Activated CD4-positive, alpha-beta T cell treated with anti-CD3 and anti-CD28 coated beads, Interleukin-2, amount 50 U/mL, for 4 hours (primary cell): ENCODE results near the gene TTL.
A peak's percentile ranks its signal among the peaks of the same experiment; 100 is the strongest.
"Not testable (repeated sequence)": the region's sequence is repeated elsewhere in the genome, so short reads cannot be mapped to it uniquely, and the experiment has no call there.

Experiments used
- DNase-seq, 2 experiments: peaks; one replicate each; pipeline ENCODE4 v3.0.0-alpha.2; 2020

TTL gene

DNA sequence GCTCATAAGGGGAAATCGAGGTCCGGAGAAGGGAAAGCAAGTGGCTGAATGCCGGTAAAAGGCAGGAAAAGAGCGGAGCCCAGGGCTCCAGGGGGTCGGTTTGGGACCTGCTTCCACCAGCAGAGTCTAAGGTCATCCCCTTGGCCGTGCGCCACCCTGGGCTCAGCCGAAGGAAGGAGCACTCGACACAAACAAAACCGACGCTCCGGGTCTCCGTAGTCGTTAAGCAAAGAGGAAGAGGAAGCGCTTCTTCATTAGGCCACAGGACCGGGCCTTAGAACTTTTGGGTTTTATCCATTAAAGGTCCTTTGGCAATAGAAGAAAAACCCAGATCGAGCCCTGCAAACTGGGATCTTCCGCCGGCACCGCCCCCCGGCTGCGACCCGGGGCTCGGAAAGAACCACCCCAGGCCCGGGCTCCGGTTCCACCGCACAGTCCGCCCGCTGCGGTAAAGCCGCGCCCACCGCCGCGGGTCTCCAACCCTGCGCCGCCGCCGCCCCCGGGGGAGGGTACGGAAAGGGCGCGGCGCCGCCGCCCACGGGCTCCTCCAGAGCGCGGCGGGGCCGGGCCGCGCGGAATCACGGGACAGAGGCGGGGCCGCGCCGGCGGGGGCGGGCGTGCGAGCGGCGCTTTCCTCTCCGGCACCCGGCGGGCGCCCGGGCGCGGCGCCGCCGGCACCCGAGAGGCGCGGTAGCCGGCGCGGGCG is at the start of gene TTL:
TTL (plus strand) TSS at position 629 of the 706 bp plus-strand sequence. CDS start 189 bp downstream, outside the sequence.
- DNase-seq: peak; percentile 72 to 74

DNA sequence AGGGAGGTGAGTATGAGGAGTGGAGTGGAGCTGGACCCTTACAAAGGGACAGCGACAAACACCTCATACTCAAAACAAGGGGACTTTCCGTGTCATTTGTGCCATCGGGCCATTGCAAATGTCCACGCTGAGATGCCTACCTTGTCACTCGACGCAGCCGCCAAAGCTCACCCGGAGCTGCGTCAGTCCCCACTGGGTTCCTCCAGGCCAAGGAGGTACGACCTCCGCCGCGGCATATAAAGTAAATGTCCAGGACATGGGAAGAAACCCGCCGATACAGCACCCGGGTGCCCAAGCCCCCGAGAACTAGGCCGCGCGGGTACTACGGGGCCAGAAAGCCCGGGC is 49.6 kb upstream of the TTL start:
- not testable (repeated sequence) for DNase-seq

DNA sequence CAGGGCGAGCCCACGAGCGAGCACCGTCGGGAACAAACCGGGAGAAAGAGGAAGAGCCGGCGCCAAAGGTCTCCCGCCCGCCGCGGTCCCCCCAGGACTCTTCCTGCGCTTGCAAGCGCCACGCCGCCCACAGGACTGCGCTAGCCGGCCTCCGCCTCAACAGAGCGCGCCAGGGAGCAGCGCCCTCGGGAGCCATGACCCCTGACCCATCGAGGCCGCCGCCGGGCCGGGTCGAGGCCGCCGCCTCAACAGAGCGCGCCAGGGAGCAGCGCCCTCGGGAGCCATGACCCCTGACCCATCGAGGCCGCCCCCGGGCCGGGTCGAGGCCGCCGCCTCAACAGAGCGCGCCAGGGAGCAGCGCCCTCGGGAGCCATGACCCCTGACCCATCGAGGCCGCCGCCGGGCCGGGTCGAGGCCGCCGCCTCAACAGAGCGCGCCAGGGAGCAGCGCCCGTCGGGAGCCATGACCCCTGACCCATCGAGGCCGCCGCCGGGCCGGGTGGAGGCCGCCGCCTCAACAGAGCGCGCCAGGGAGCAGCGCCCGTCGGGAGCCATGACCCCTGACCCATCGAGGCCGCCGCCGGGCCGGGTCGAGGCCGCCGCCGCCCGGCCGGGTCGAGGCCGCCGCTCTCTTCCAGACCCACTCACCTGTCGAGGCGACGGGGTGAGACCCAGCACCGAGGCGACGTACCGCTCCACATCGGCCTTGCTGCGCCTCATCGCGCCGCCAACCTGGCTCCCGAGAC is 49.0 kb upstream of the TTL start:
- DNase-seq: not testable (repeated sequence)

- DNase-seq: peak; percentile 82 to 86
These were observed 48.5 kb upstream of the TTL start, which contains the start of gene RGPD8 for GRCh38 chr2:112433480-112433879. TSS of gene RGPD8 (minus strand) at chr2:112433645. CDS start at chr2:112433453, 192 bp downstream.

GRCh38 chr2:112433932-112434730 is 47.8 kb upstream of the TTL start:
- DNase-seq: no peak

- DNase-seq: not testable (repeated sequence)
These were observed 46.9 kb upstream of the TTL start for GRCh38 chr2:112434890-112435715.

DNA sequence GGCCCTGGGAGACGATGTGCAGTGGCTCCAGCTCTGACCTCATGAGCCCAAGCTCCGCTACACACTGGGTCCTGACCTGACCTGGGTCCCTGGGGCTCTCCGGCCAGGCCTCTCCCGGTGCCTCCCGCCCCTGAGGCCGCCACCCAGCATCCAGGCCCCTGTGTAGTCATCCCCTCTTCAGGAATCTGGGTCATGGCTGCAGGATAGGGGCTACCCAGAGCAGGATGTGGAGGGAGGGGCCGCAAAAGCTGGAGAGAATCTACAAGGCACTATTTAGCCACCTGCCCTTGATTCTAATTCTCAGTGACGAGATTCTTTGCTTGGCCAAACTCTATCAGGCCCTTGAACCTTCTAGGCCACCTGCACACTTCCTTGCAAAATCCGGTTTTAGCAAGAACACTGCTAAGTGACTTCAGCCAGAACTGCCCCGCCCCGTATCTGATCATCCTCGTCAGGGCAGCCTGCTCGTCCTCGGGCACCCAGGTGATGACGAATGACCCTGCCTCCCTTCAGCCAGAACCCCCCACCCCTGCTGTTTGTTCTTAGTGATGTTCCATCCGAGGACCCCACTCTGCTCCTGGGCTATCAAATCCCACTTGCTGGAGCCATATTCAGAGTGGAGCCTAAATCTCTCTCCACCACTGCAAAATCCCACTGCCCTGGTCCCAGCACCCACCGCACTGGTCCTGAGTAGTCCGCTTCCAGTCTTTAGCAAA is 46.1 kb upstream of the TTL start:
- not testable (repeated sequence) for DNase-seq

- DNase-seq: not testable (repeated sequence)
These were observed 45.0 kb upstream of the TTL start for GRCh38 chr2:112436993-112437392.

- not testable (repeated sequence) for DNase-seq
These were observed 44.5 kb upstream of the TTL start for GRCh38 chr2:112437405-112437831.

- DNase-seq: not testable (repeated sequence)
These were observed 43.2 kb upstream of the TTL start for GRCh38 chr2:112438603-112439261.

- DNase-seq: not testable (repeated sequence)
These were observed 37.7 kb upstream of the TTL start for GRCh38 chr2:112444256-112444655.

DNA sequence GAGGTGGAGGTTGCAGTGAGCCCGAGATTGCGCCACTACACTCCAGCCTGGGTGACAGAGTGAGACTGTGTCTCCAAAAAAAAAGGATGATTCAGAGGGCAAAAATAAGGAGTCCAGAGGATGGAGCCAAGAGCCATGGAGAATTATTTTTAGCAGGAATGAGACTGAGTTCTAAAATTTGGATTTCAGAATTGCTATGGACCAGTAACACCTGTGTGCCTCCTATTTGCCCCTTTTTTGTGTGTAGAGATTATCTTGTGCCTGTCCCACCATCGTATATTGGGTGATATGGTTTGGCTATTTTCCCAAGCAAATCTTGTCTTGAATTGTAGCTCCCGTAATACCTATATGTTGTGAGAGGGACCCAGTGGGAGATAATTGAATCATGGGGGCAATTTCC is 32.1 kb upstream of the TTL start:
- DNase-seq: no peak

GRCh38 chr2:112451317-112451716 is 30.6 kb upstream of the TTL start:
- DNase-seq: no peak

DNA sequence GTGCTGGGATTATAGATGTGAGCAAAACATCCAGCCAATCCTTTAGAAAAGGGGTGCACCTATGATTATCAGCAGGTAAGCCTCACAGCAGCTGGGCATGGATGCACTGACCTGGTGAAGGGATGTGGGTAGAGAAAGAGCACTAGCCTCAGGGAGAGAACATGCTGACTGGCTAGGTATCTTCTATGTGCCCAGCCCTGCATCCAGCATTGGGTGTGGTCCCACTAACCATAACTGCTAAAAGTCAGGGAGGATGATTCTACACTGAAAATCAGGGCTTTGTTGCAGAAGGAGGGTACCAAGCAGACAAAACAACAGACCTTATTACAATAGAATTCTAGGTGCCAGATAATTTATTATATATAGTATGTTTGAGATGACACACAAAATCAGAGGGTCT is 27.4 kb upstream of the TTL start:
- no peak for DNase-seq

DNA sequence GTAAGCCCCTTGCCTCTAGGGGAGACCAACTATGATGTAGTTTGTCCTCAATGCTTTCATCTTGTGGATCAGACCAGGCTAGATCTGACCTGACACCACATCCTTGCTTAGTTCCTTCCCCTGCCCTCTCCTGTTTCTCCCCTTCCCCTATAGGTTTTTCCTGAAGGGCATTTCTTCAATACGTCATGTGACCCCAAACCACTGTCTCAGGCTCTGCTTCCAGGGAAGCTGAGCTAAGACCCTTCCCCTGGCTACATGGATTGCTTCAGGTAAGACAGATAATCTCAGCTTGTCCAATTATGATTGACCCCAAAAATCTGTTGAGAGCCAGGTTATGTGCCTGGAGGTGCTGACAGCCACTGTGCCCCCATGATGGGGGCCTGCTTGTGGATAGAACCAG is 22.6 kb upstream of the TTL start:
- no peak for DNase-seq

DNA sequence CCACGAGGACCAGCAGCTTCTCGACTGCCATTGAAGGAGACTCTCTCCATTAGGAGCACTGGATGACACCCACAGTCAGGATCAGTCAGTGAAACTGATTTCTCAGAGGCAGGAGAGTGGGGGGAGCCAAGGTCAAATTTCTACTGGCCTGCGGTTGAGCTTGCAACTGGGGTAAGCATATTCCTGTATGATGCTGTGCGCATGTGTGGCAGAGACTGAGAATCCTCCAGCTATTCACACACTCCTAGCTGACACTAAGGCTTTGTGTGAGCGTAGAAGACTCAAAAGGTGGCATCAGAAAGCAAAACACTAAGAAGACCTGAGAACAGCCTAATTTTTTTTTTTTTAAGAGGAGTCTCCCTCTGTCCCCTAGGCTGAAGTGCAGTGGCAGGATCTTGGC is 19.8 kb upstream of the TTL start:
- DNase-seq: no peak

DNA sequence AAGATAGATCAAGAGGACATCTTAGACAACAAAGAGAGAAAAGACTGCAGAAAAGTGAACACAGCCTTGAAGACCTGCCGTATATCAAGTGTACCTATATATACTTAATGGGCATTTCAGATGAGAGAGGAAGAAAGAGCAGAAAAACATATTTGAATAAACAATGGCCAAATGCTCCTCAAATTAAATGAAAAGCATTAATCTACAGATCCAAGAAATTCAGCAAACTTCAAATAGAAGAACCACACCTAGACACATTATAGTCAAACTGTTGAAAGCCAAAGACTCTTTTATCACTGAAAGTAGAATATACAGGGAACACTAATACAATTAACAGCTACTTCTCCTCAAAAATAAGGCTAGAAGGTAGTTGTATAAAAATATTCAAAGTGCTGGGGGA is 18.7 kb upstream of the TTL start:
- no peak for DNase-seq

GRCh38 chr2:112465382-112465781 is 16.6 kb upstream of the TTL start:
- DNase-seq: no peak

DNA sequence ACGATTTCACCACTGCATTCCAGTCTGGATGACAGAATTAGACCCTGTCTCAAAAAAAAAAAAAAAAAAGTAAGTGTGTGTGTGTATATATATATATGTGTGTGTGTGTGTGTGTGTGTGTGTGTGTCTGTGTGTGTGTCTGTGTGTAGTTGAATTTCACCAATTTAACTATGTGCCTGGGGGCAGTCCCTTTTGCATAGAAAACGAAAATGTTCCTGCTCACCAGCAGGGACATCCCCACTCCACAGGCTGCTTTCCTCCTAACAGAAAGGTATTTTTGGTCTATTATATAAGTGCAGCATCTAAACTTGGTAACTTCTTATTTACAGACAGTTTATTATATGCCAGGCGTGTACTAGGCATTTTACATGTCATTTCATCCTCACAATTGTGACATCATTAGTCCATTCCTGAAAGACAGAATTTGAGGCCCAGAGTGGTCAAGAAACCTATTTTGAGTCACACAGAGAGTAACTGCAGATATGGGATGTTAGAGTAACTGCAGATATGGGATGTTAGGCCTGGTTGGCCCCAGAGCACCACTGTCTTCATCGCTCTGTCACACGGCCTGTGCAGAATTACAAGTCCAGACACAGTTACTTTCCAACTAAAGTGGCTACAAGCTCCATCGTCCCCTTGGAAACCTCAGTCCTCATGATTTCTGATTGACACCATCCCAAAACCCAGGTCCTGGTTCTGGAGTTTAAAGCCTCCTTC is 9.3 kb upstream of the TTL start:
- DNase-seq: no peak

DNA sequence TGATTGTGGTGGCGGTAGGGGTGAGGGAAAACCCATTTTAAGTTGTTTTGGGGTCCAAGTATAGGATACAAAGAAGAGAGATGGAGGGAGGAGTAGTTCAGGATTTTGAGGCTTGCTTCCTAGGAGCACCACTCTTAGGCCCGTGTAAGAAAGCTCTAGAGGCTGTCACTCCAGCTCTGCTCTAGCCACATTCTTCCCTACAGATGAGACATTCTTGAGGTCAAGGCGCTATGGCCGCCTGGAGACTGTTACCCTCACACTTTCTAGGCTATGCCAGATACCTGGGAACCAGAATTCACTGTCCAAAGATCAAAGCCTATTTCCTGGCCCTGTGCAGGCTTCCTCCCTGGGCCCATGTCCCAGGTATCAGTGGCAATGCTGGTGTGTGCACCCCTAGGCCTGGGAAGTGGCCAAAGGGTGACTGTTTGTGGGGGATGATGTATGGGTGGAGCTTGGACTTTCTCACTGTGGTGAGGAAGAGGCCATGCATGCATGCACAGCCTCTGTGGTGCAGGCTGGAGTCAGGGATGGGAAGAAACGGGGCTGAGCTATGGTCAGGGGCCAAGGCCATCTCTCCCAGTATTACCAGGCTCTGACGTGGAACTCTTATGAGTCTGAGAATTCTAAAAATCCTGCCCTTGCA is 7.0 kb upstream of the TTL start:
- no peak for DNase-seq
